Progenitor cell of endocrine pancreas (in vitro differentiated cells): ENCODE results near the gene TBC1D2B. TPM values are rescaled to one million over a fixed set of nuclear protein-coding genes. Genes with fewer than 3 reads are reported as not detected.

Experiments
- DNase-seq: peaks from one replicate; pipeline ENCODE4 v3.0.0; 2021; ENCODE audit warnings: low spot score; ENCODE audit not compliant: unreplicated experiment
- H3K27ac Mint-ChIP-seq: 2 replicates; pipeline ENCODE4 v1.8.0; 2021; ENCODE audit warnings: mild to moderate bottlenecking, moderate library complexity, mixed read lengths
- H3K27me3 Mint-ChIP-seq: 2 replicates; pipeline ENCODE4 v1.8.0; 2021; ENCODE audit warnings: mixed read lengths
- H3K36me3 Mint-ChIP-seq: 2 replicates; pipeline ENCODE4 v1.8.0; 2022; ENCODE audit warnings: mixed read lengths; ENCODE audit not compliant: insufficient read depth
- H3K4me1 Mint-ChIP-seq: 2 replicates; pipeline ENCODE4 v1.8.0; 2021; ENCODE audit warnings: low read depth, mixed read lengths
- H3K4me3 Mint-ChIP-seq: 2 replicates; pipeline ENCODE4 v1.8.0; 2021; ENCODE audit warnings: low read depth, mild to moderate bottlenecking, moderate library complexity, mixed read lengths
- H3K9me3 Mint-ChIP-seq: 2 replicates; pipeline ENCODE4 v1.8.0; 2021; ENCODE audit warnings: low read depth, mixed read lengths
- CTCF ChIP-seq: fragments of 200-600 bp; sonication (generic); IDR thresholded peaks from one replicate; pipeline ENCODE4 v1.5.0; 2021; ENCODE audit warnings: antibody characterized with exemption, mild to moderate bottlenecking; ENCODE audit not compliant: unreplicated experiment
- total RNA-seq: library from RNA; stranded (reverse); gene quantifications from 2 replicates; pipeline ENCODE4 v1.2.1, GENCODE V29; 2021

The TBC1D2B gene
- total RNA-seq, 1 donor from 2014 or later = 10.8 TPM

- no peak for DNase-seq
- no peaks in the 10 kb centered on the region for H3K27me3 Mint-ChIP-seq
- H3K9me3 Mint-ChIP-seq = no peaks in the 10 kb centered on the region
- H3K4me1 Mint-ChIP-seq = no peaks in the 10 kb centered on the region
- H3K27ac Mint-ChIP-seq = no peak overlapping the region
- peaks cover 2% of the 10 kb centered on the region for H3K36me3 Mint-ChIP-seq
- no peak for TF ChIP-seq CTCF
- H3K4me3 Mint-ChIP-seq = no peak overlapping the region
Observed at GRCh38 chr15:78110916-78111475, 33.5 kb upstream of the TBC1D2B start.

- Mint-ChIP-seq H3K4me3 (no peak overlapping the region), H3K27me3 (no peaks in the 10 kb centered on the region), H3K36me3 (peaks cover 5% of the 10 kb centered on the region), H3K4me1 (no peaks in the 10 kb centered on the region), H3K9me3 (no peaks in the 10 kb centered on the region), H3K27ac (no peak overlapping the region)
- no peak for TF ChIP-seq CTCF
- DNase-seq = no peak
Observed at GRCh38 chr15:78110096-78110495, 32.6 kb upstream of the TBC1D2B start.

GRCh38 chr15:78109156-78109555, 31.6 kb upstream of the TBC1D2B start:
- Mint-ChIP-seq H3K27me3 (no peaks in the 10 kb centered on the region), H3K9me3 (no peaks in the 10 kb centered on the region), H3K36me3 (peaks cover 9% of the 10 kb centered on the region), H3K4me1 (no peaks in the 10 kb centered on the region), H3K27ac (no peak overlapping the region), H3K4me3 (no peak overlapping the region)
- TF ChIP-seq CTCF = no peak
- no peak for DNase-seq

DNA sequence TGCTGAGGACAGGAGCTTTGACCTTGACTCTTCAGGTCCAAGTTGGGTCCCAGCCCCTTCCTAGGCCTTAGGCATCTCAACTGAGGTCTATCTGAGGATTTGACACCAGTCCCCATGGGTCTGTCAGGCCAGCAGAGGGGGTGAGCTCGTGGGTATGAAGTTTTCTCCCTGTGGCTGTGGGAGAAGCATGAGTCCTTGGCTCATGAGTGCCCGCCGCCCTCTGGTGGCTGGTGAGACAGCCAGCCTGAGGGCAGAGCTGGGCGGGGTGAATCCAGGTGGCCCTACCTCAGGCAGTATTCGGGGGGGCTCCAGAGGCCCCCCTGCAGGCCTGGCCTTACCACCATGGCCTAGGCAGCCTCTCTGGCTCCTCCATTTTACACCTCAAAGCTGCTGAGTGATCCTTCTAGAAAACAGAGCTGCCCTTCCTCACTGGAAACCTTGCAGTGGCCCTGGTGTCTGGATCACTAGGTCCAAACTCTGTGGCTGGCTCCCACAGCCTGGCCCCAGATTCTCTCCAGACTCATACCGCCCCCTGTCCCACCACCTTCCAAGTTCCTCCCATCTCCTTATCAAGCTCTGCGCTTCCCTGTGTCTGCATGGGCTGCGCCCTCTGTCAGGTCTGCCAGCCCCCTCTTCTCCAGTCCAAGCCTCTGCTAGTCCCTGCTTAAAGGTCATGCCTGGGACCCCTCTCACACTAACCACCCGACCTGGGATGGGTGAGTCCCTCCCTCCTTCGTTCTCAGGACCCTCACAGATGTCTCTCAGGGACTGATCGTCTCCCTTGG, 31.0 kb upstream of the TBC1D2B start:
- Mint-ChIP-seq H3K9me3 (no peaks in the 10 kb centered on the region), H3K4me3 (no peak overlapping the region), H3K36me3 (peaks cover 9% of the 10 kb centered on the region), H3K4me1 (no peaks in the 10 kb centered on the region), H3K27ac (no peak overlapping the region), H3K27me3 (no peaks in the 10 kb centered on the region)
- peak; percentile 78 for TF ChIP-seq CTCF
- peak; percentile 63 for DNase-seq

DNA sequence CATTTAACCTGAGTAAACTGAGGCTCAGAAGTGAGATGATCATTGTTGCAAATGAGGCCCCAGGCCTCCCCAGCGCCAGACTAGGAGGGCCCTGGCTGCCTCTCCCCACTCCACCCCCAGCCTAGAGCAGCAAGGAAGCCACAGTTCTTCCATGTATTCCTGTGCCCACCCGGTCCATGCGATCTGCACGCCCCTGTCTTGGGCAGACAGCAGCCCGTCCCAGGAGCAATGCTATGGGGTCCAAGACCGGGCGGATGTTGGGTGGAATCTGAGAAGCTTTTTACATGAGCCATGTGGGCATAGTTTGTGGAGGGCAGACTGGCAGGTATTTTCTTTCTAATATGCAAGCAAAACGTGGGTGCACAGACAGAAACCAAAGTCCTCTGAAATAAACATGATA, 30.0 kb upstream of the TBC1D2B start:
- no peak for TF ChIP-seq CTCF
- Mint-ChIP-seq H3K4me3 (no peak overlapping the region), H3K4me1 (no peaks in the 10 kb centered on the region), H3K9me3 (no peaks in the 10 kb centered on the region), H3K36me3 (peaks cover 9% of the 10 kb centered on the region), H3K27me3 (no peaks in the 10 kb centered on the region), H3K27ac (no peak overlapping the region)
- no peak for DNase-seq
